HCT116 (cell line): ENCODE data around the gene GMDS. TPM values are rescaled to one million over a fixed set of nuclear protein-coding genes. Genes with fewer than 3 reads are reported as not detected.

ENCODE experiments used
- ATAC-seq: fragments of 200-7000 bp; cut with Tn5 transposase; 2 replicates; pipeline ENCODE4 v1.9.1; 2020; ENCODE audit warnings: mild to moderate bottlenecking, moderate library complexity
- BruUV-seq: library from RNA; stranded (reverse); fragments of 400-500 nt; replicated peaks from 2 replicates; lab custom pipeline; 2021; lab: Mats Ljungman, UMichigan
- CTCF ChIA-PET: fragments of 300-600 bp; sonication (Branson Sonifier 250); formaldehyde crosslinking; loops from one replicate; lab custom pipeline; 2021; ENCODE audit warnings: antibody characterized with exemption; lab: Charles Lee
- POLR2A ChIA-PET: fragments of 300-600, 350-600 bp; sonication (Branson Sonifier 250); formaldehyde crosslinking; loops from one replicate; lab custom pipeline; 2021; ENCODE audit warnings: antibody characterized with exemption; lab: Charles Lee
- RAD21 ChIA-PET, 2 experiments: fragments of 300-600 bp; sonication (Branson Sonifier 250); formaldehyde crosslinking; loops; one replicate each; lab custom pipeline; 2023; ENCODE audit warnings: low total read pairs in 2 of 2; ENCODE audit not compliant: uncharacterized antibody in 2 of 2, unreplicated experiment in 2 of 2, low non-redundant PET in 1 of 2; lab: Charles Lee
- DNase-seq: peaks from one replicate; pipeline ENCODE4 v3.0.0-alpha.2; 2010; ENCODE audit warnings: low read depth, low spot score
- H2AFZ ChIP-seq: fragments of 200-600 bp; shearing (Covaris generic), sonication (generic); 2 replicates; pipeline ENCODE4 v1.6.1; 2017; ENCODE audit warnings: low read depth, mixed run types, mixed read lengths, antibody characterized with exemption, low read length; ENCODE audit not compliant: poor library complexity, severe bottlenecking
- H3K27ac ChIP-seq: 2 replicates; pipeline ENCODE4 v1.5.1; 2012; ENCODE audit warnings: low read depth, low read length
- H3K27me3 ChIP-seq: fragments of 200-600 bp; sonication (generic); 2 replicates; pipeline ENCODE4 v1.6.1; 2016; ENCODE audit warnings: mixed run types, low read length, mixed read lengths; ENCODE audit not compliant: insufficient read depth
- H3K36me3 ChIP-seq, 2 experiments: fragments of 200-500 bp in 1 of 2; fragments of 200-600 bp in 1 of 2; sonication (Bioruptor generic) in 1 of 2; sonication (generic) in 1 of 2; 2 replicates each; pipeline versions ENCODE4 v1.5.1 to v1.6.1; 2014 to 2016; ENCODE audit warnings: low read length in 2 of 2, inconsistent platforms in 1 of 2, mixed read lengths in 1 of 2, mixed run types in 1 of 2; ENCODE audit not compliant: insufficient read depth in 2 of 2, control insufficient read depth in 1 of 2
- H3K4me1 ChIP-seq, 2 experiments: fragments of 200-600 bp in 1 of 2; sonication (generic) in 1 of 2; 2 replicates each; pipeline versions ENCODE4 v1.5.1 to v1.6.1; 2012 to 2017; ENCODE audit warnings: low read length in 2 of 2, inconsistent platforms in 1 of 2, mild to moderate bottlenecking in 1 of 2, mixed read lengths in 1 of 2, mixed run types in 1 of 2, moderate library complexity in 1 of 2; ENCODE audit not compliant: insufficient read depth in 2 of 2, control insufficient read depth in 1 of 2
- H3K4me2 ChIP-seq: fragments of 200-600 bp; sonication (generic); 2 replicates; pipeline ENCODE4 v1.6.1; 2017; ENCODE audit warnings: mixed run types, low read length, mixed read lengths
- H3K4me3 ChIP-seq, 2 experiments: fragments of 200-600 bp in 1 of 2; sonication (generic) in 1 of 2; replicated peaks in 1 of 2; 2 replicates each; pipeline ENCODE4 v1.5.1; 2011 to 2016; ENCODE audit warnings: low read length in 2 of 2, control low read depth in 1 of 2, low read depth in 1 of 2, mild to moderate bottlenecking in 1 of 2, mixed read lengths in 1 of 2, mixed run types in 1 of 2
- H3K79me2 ChIP-seq: fragments of 200-600 bp; sonication (generic); 2 replicates; pipeline ENCODE4 v1.6.1; 2017; ENCODE audit warnings: mild to moderate bottlenecking, mixed run types, low read length, moderate library complexity, mixed read lengths; ENCODE audit not compliant: insufficient read depth
- H3K9ac ChIP-seq: fragments of 200-600 bp; sonication (generic); 2 replicates; pipeline ENCODE4 v1.6.1; 2016; ENCODE audit warnings: low read length, mixed read lengths
- H3K9me2 ChIP-seq: fragments of 200-600 bp; sonication (generic), shearing (Covaris generic); 2 replicates; pipeline ENCODE4 v1.6.1; 2017; ENCODE audit warnings: mixed run types, mild to moderate bottlenecking, moderate library complexity; ENCODE audit not compliant: insufficient read depth
- H3K9me3 ChIP-seq, 2 experiments: fragments of 200-500 bp in 1 of 2; fragments of 200-600 bp in 1 of 2; sonication (Bioruptor generic) in 1 of 2; sonication (generic) in 1 of 2; 2 replicates each; pipeline ENCODE4 v1.6.1; 2014 to 2017; ENCODE audit warnings: low read length in 2 of 2, mixed read lengths in 2 of 2, inconsistent platforms in 1 of 2, low read depth in 1 of 2, mild to moderate bottlenecking in 1 of 2, mixed run types in 1 of 2, moderate library complexity in 1 of 2; ENCODE audit not compliant: control insufficient read depth in 1 of 2, insufficient read depth in 1 of 2
- H4K20me1 ChIP-seq: fragments of 200-600 bp; sonication (generic), shearing (Covaris generic); 2 replicates; pipeline ENCODE4 v1.6.1; 2017; ENCODE audit warnings: mixed run types, mild to moderate bottlenecking, moderate library complexity; ENCODE audit not compliant: insufficient read depth
- CTCF ChIP-seq, 3 experiments: fragments of 200-600 bp in 1 of 3; sonication (generic) in 1 of 3; IDR thresholded peaks in 2 of 3; conservative IDR thresholded peaks in 1 of 3; 2 replicates each; pipeline ENCODE4 v1.5.1; 2012 to 2017; ENCODE audit warnings: low read depth in 2 of 3, low read length in 2 of 3, antibody characterized with exemption in 1 of 3, borderline replicate concordance in 1 of 3, control low read depth in 1 of 3, mild to moderate bottlenecking in 1 of 3, mixed read lengths in 1 of 3, mixed run types in 1 of 3, moderate library complexity in 1 of 3; ENCODE audit not compliant: insufficient read depth in 1 of 3
- EGR1 ChIP-seq: IDR thresholded peaks from 2 replicates; pipeline ENCODE4 v1.6.1; 2012; ENCODE audit warnings: low read depth
- ELF1 ChIP-seq: IDR thresholded peaks from 2 replicates; pipeline ENCODE4 v1.6.1; 2012; ENCODE audit warnings: low read depth, borderline replicate concordance
- EZH2 ChIP-seq: fragments of 200-600 bp; sonication (generic); IDR thresholded peaks from 2 replicates; pipeline ENCODE4 v1.6.1; 2017; ENCODE audit warnings: antibody characterized with exemption, mixed run types
- FOSL1 ChIP-seq: IDR thresholded peaks from 2 replicates; pipeline ENCODE4 v1.6.1; 2012; ENCODE audit warnings: low read depth
- JUND ChIP-seq: IDR thresholded peaks from 2 replicates; pipeline ENCODE4 v1.6.1; 2012
- MAX ChIP-seq: IDR thresholded peaks from 2 replicates; pipeline ENCODE4 v1.6.1; 2012
- POLR2AphosphoS5 ChIP-seq: IDR thresholded peaks from 2 replicates; pipeline ENCODE4 v1.6.1; 2011; ENCODE audit warnings: mild to moderate bottlenecking, low read depth, low read length, moderate library complexity
- RAD21 ChIP-seq: IDR thresholded peaks from 2 replicates; pipeline ENCODE4 v1.6.1; 2012; ENCODE audit warnings: low read depth, mild to moderate bottlenecking
- SIN3A ChIP-seq: IDR thresholded peaks from 2 replicates; pipeline ENCODE4 v1.6.1; 2012; ENCODE audit warnings: low read depth
- SP1 ChIP-seq: IDR thresholded peaks from 2 replicates; pipeline ENCODE4 v1.6.1; 2012; ENCODE audit warnings: low read depth
- TCF7L2 ChIP-seq: IDR thresholded peaks from 2 replicates; pipeline ENCODE4 v1.7.0; 2011; ENCODE audit warnings: borderline replicate concordance, inconsistent platforms; ENCODE audit not compliant: insufficient read depth, insufficient read length; ENCODE audit errors: extremely low read depth
- YY1 ChIP-seq: IDR thresholded peaks from 2 replicates; pipeline ENCODE4 v1.6.1; 2011; ENCODE audit warnings: low read length, low read depth, moderate library complexity, mild to moderate bottlenecking; ENCODE audit not compliant: insufficient replicate concordance; ENCODE audit errors: extremely low read depth
- ZNF274 ChIP-seq: fragments of 200-500 bp; sonication (Bioruptor generic); IDR thresholded peaks from 2 replicates; pipeline ENCODE4 v1.6.1; 2014; ENCODE audit warnings: mild to moderate bottlenecking, low read depth, low read length, inconsistent platforms
- intact Hi-C: fragments of 100-400 bp; cut with micrococcal nuclease; formaldehyde crosslinking; loops from 2 replicates; pipeline ENCODE4 v1.10.0; 2022
- total RNA-seq: library from RNA; stranded (reverse); gene quantifications from one replicate; pipeline ENCODE4 v1.2.1, GENCODE V29; 2021; ENCODE audit not compliant: unreplicated experiment

Gene GMDS
- total RNA-seq, 1 experiment from 2014 or later, result 34.4 TPM

GRCh38 chr6:1789092-1789491 lies 456.3 kb downstream of the GMDS start:
- Histone ChIP-seq H3K27me3 (no peaks in the 10 kb centered on the region), H3K79me2 (no peaks in the 10 kb centered on the region), H4K20me1 (no peaks in the 10 kb centered on the region), H3K9ac (no peak overlapping the region), H3K27ac (no peak overlapping the region), H2AFZ (no peak overlapping the region), H3K9me3 (no peaks in the 10 kb centered on the region), H3K36me3 (no peaks in the 10 kb centered on the region), H3K9me2 (no peaks in the 10 kb centered on the region), H3K4me2 (no peak overlapping the region), H3K4me3 (no peak overlapping the region), H3K4me1 (no peaks in the 10 kb centered on the region)
- no TSS peak for BruUV-seq
- DNase-seq (no peak), ATAC-seq (no peak)
- no peak for TF ChIP-seq FOSL1
- no peak for TF ChIP-seq CTCF (IDR thresholded peaks at IDR 0.05 in 2 of 3, conservative IDR thresholded peaks at IDR 0.05 in 1 of 3; ENCODE audit: borderline replicate concordance in 1 of 3, insufficient read depth in 1 of 3, low read depth in 2 of 3, low read length in 2 of 3)
- TF ChIP-seq EGR1, result no peak
- TF ChIP-seq TCF7L2, result no peak
- TF ChIP-seq YY1, result no peak
- TF ChIP-seq POLR2AphosphoS5, result no peak
- ChIA-PET POLR2A (no interaction called here), CTCF (no interaction called here), RAD21 (no interaction called here)
- intact Hi-C loops, result no loop called here

GRCh38 chr6:1787894-1788293 lies 457.5 kb downstream of the GMDS start:
- no peak overlapping the region for H2AFZ ChIP-seq
- H3K27ac ChIP-seq, result no peak overlapping the region
- ChIA-PET RAD21 (no interaction called here), CTCF (no interaction called here), POLR2A (no interaction called here)
- H3K4me2 ChIP-seq, result no peak overlapping the region
- ATAC-seq, result no peak
- H3K27me3 ChIP-seq, result no peaks in the 10 kb centered on the region
- no peaks in the 10 kb centered on the region for H3K79me2 ChIP-seq
- DNase-seq, result no peak
- H3K9ac ChIP-seq, result no peak overlapping the region
- BruUV-seq, result no TSS peak
- no peaks in the 10 kb centered on the region for H3K9me2 ChIP-seq
- intact Hi-C loops, result no loop called here
- H3K4me3 ChIP-seq, result no peak overlapping the region
- no peaks in the 10 kb centered on the region for H4K20me1 ChIP-seq
- no peaks in the 10 kb centered on the region for H3K4me1 ChIP-seq
- H3K36me3 ChIP-seq, result no peaks in the 10 kb centered on the region
- H3K9me3 ChIP-seq, result no peaks in the 10 kb centered on the region
- TF ChIP-seq EGR1 (no peak), ZNF274 (no peak), MAX (no peak), ELF1 (no peak), EZH2 (no peak), SIN3A (no peak), CTCF (IDR thresholded peaks at IDR 0.05 in 2 of 3, conservative IDR thresholded peaks at IDR 0.05 in 1 of 3; ENCODE audit: borderline replicate concordance in 1 of 3, insufficient read depth in 1 of 3, low read depth in 2 of 3, low read length in 2 of 3) (no peak), RAD21 (no peak), SP1 (no peak), JUND (no peak)
